ENCODE results near the gene CD109. TPM values are rescaled to one million over a fixed set of nuclear protein-coding genes. Genes with fewer than 3 reads are reported as not detected.

Gene CD109
- total RNA-seq = 10 to 100 TPM; 10.2 to 16.8 (median 13.3) TPM

GRCh38 chr6:73695619-73696421 is at the start of gene CD109:
CD109 (plus strand) TSS chr6:73696203; CDS start chr6:73696216, 13 bp downstream.
- intact Hi-C loops (cut with DNase I; ENCODE audit: low total_unique reads) = no loop called here

GRCh38 chr6:73648166-73648565 is 47.8 kb upstream of the CD109 start:
- no peak for DNase-seq (ENCODE audit: low spot score in 2 of 2)
- no peak for TF ChIP-seq POLR2A (IDR thresholded peaks at IDR 0.05)
- H3K9me3 ChIP-seq = no peaks in the 10 kb centered on the region
- H3K27ac ChIP-seq = no peak overlapping the region
- no peaks in the 10 kb centered on the region for H3K27me3 ChIP-seq
- no peaks in the 10 kb centered on the region for H3K4me1 ChIP-seq
- no peaks in the 10 kb centered on the region for H3K36me3 ChIP-seq
- intact Hi-C loops (cut with DNase I; ENCODE audit: low total_unique reads) = no loop called here
- H3K4me3 ChIP-seq = no peak overlapping the region

More at GRCh38 chr6:73695619-73696421, at the start of gene CD109:
- no peak for DNase-seq (ENCODE audit: low spot score in 2 of 2)
- Histone ChIP-seq H3K4me1 (no peaks in the 10 kb centered on the region), H3K9me3 (no peaks in the 10 kb centered on the region), H3K27me3 (no peaks in the 10 kb centered on the region), H3K36me3 (no peaks in the 10 kb centered on the region), H3K27ac (peak within 1 kb of the TSS; percentile 64 to 70), H3K4me3 (peak within 1 kb of the TSS; percentile 64 to 82 (median 65))
- TF ChIP-seq POLR2A (IDR thresholded peaks at IDR 0.05) = no peak
- no peak for TF ChIP-seq CTCF (IDR thresholded peaks at IDR 0.05)
- no peak for TF ChIP-seq POLR2AphosphoS5 (IDR thresholded peaks at IDR 0.05)

- no peak for DNase-seq (ENCODE audit: low spot score in 2 of 2)
- H3K36me3 ChIP-seq = no peaks in the 10 kb centered on the region
- intact Hi-C loops (cut with DNase I; ENCODE audit: low total_unique reads) = no loop called here
- no peaks in the 10 kb centered on the region for H3K27me3 ChIP-seq
- H3K27ac ChIP-seq = no peak overlapping the region
- TF ChIP-seq POLR2A (IDR thresholded peaks at IDR 0.05) = no peak
- TF ChIP-seq CTCF (IDR thresholded peaks at IDR 0.05) = no peak
- TF ChIP-seq POLR2AphosphoS5 (IDR thresholded peaks at IDR 0.05) = no peak
- H3K4me3 ChIP-seq = no peak overlapping the region
- H3K4me1 ChIP-seq = no peaks in the 10 kb centered on the region
- H3K9me3 ChIP-seq = no peaks in the 10 kb centered on the region
Observed at GRCh38 chr6:73649783-73650182, 46.2 kb upstream of the CD109 start.

GRCh38 chr6:73652637-73653570 is 43.1 kb upstream of the CD109 start:
- Histone ChIP-seq H3K9me3 (no peaks in the 10 kb centered on the region), H3K27ac (peak overlapping the region; percentile 94 to 97), H3K4me1 (no peaks in the 10 kb centered on the region), H3K27me3 (no peaks in the 10 kb centered on the region), H3K4me3 (peak overlapping the region; percentile 83 to 100 (median 90)), H3K36me3 (no peaks in the 10 kb centered on the region)
- peak in 1 of 2 donors; percentile 53 for DNase-seq (ENCODE audit: low spot score in 2 of 2)
- intact Hi-C loops (cut with DNase I; ENCODE audit: low total_unique reads) = no loop called here
- TF ChIP-seq POLR2AphosphoS5 (IDR thresholded peaks at IDR 0.05) (peak in 1 of 3 donors; percentile 21), CTCF (IDR thresholded peaks at IDR 0.05) (peak in 2 of 3 donors; percentile 27 to 57), POLR2A (IDR thresholded peaks at IDR 0.05) (no peak)

GRCh38 chr6:73653571-73654424 is 42.2 kb upstream of the CD109 start, which contains the start of gene SLC17A5:
SLC17A5 (minus strand) TSS chr6:73653992; CDS start chr6:73653886, 106 bp downstream.
- no peak for TF ChIP-seq POLR2A (IDR thresholded peaks at IDR 0.05)
- TF ChIP-seq POLR2AphosphoS5 (IDR thresholded peaks at IDR 0.05) = peak; percentile 42 to 85 (median 55)
- H3K4me3 ChIP-seq = peak within 1 kb of the TSS; percentile 83 to 100 (median 90)
- no peaks in the 10 kb centered on the region for H3K36me3 ChIP-seq
- no peaks in the 10 kb centered on the region for H3K4me1 ChIP-seq
- H3K9me3 ChIP-seq = no peaks in the 10 kb centered on the region
- intact Hi-C loops (cut with DNase I; ENCODE audit: low total_unique reads) = no loop called here
- H3K27me3 ChIP-seq = no peaks in the 10 kb centered on the region
- peak within 1 kb of the TSS; percentile 94 to 97 for H3K27ac ChIP-seq
- peak; percentile 93 for DNase-seq (ENCODE audit: low spot score in 2 of 2)
